GM21526 (cell line): ENCODE results near the gene GHITM.
A peak's percentile ranks its signal among the peaks of the same experiment; 100 is the strongest.
"Not testable (repeated sequence)": the region's sequence is repeated elsewhere in the genome, so short reads cannot be mapped to it uniquely, and the experiment has no call there.

Source experiments
- ATAC-seq: cut with Tn5 transposase; IDR thresholded peaks from one replicate; pipeline ENCODE4 v1.9.1; 2021; ENCODE audit warnings: moderate library complexity; ENCODE audit not compliant: unreplicated experiment, low FRiP score

The GHITM gene, protein sequence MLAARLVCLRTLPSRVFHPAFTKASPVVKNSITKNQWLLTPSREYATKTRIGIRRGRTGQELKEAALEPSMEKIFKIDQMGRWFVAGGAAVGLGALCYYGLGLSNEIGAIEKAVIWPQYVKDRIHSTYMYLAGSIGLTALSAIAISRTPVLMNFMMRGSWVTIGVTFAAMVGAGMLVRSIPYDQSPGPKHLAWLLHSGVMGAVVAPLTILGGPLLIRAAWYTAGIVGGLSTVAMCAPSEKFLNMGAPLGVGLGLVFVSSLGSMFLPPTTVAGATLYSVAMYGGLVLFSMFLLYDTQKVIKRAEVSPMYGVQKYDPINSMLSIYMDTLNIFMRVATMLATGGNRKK

GRCh38 chr10:84139126-84140035 is at the start of gene GHITM:
TSS of gene GHITM (plus strand) at chr10:84139509. CDS start at chr10:84141501, 1,992 bp downstream.
- peak; percentile 98 for ATAC-seq

- ATAC-seq, result no peak
These were observed 43.4 kb upstream of the GHITM start for GRCh38 chr10:84095811-84096497.

GRCh38 chr10:84097787-84098353 is 41.4 kb upstream of the GHITM start:
- no peak for ATAC-seq

GRCh38 chr10:84098667-84099066 is 40.6 kb upstream of the GHITM start:
- no peak for ATAC-seq

DNA sequence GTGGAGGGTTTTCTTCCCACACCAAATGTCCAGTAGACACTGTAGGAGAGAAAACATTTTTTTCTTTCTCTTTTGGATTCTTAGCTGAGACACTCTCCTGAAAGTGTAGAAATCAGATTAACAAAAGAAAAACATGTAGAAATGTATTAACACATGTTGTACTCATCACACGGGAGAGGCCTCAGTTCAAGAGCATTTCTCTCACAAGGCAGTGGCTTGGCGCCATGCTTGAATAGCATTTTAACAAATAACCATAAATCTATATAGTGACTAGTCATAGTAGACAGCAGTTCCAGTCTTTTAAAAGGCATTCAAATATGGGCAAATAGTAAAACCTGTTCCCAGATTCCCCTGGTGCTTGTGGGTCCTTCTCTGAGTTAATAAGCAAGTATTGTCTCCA is 38.3 kb upstream of the GHITM start:
- no peak for ATAC-seq

GRCh38 chr10:84108797-84109196 is 30.5 kb upstream of the GHITM start:
- no peak for ATAC-seq

DNA sequence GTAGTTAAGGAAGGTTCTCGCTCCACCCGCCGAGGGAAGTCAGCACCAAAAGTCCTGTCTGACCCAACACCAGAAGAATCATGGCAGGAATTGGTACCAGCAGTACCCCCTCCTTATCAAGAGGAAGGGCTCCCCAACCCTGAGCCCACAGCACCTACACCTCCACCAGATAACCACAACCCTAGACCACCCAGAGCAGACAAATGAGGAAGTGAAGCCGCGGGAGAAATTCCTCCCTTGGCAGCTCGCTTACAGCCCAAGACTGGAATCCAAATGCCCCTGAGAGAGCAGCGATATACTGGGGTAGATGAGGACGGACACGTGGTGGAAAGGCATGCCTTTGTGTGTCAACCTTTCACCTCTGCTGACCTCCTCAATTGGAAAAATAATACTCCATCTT is 29.5 kb upstream of the GHITM start:
- not testable (repeated sequence) for ATAC-seq

- not testable (repeated sequence) for ATAC-seq
These were observed 25.8 kb upstream of the GHITM start for GRCh38 chr10:84113468-84113867.

DNA sequence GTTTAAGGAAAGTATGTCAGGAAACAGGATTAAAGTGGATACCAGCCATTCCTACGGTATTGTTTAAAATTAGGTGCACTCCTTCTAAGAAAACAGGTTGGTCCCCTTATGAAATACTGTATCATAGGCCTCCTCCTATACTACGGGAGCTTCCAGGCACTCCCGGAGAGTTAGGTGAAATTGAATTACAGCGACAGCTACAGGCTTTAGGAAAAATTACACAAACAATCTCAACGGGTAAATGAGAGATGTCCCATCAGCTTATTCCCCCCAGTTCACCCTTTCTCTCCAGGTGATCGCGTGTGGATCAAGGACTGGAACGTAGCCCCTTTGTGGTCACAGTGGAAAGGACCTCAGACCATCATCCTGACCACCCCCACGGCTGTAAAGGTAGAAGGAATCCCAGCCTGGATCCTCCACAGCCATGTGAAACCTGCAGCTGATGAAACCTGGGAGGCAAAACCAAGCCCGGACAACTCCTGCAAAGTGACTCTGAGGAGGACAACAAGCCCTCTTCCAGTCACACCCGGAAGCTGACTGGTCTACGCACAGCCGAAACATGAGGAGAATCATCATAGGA is 25.1 kb upstream of the GHITM start:
- no peak for ATAC-seq

- ATAC-seq, result not testable (repeated sequence)
These were observed 22.1 kb upstream of the GHITM start for GRCh38 chr10:84117204-84117603.

DNA sequence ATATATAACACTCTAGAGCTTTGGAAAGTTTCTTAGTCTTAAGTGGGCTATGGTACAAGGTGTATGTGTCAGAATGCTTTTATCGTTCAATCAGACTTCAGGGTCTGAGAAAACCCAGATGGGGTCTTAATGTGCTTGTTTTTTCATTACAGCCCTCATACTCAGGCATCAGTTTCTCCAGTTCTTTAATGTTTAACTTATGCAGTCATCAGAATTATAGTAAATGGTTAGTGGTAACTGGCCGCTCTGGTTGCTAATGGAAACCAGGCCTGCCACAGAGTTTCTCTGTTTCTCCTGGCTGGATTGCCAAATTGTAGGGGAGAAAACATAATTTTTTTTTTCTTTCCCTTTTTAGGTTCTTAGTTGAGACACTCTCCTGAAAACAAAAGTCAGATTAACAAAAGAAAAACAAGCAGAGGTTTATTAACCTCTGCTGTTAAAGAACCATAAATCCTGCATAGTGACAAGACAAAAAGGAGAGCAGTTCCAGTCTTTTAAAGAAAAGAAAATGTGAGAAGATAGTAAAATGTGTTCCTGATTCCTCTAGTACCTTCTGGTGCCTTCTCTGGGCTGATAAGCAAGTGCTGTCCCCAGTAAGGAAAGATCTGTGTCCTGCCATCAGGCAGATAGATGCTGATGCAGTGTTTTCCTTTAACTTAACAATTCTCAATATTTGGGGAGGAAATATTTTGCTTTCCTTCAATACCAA is 21.5 kb upstream of the GHITM start:
- no peak for ATAC-seq

DNA sequence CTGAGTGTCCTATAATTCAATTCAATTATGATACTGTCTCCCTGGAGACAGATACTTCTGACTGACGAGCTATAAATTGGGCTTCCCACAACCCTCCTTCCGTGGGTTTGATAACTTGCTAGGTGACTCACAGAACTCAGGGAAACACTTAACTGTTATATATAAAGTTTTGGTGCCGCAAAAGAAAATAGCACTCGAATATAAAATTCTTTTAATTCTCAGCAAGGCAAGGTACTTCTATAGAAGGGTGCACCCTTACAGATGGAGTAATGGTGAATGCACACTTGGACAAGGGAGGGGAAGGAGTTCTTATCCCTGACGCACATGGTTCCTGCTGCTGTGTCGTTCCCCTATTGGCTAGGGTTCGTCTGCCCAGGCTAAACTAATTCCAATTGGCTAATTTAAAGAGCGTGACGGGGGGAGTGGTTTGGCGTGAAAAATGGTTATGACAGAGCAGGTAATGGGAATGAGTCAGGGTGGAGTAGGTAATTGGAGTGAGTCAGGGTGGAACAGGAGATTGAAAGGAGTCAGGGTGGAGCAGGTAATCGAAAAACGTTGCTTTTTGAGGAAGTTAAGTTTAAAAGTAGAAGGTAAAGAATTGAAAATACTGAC is 20.8 kb upstream of the GHITM start:
- no peak for ATAC-seq

DNA sequence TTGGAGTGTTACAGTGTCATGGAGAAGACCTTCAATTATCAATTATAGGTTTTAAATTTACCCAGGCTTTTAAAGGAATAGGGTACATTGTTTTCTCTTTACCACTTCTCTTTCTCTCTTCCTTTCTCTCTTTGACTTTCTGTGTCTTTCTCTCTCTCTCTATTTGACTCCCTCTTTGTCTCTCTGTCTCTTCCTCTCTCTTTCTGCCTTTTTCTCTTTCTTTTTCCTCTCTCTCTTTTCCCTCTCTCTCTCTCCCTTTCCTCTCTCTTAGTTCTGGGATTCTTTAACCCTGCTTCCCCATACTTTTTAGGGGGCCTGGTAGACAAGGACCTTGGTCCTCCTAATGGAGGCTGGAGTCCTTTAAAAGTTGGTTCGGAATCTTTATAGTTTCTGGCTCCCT is 15.9 kb upstream of the GHITM start:
- no peak for ATAC-seq

DNA sequence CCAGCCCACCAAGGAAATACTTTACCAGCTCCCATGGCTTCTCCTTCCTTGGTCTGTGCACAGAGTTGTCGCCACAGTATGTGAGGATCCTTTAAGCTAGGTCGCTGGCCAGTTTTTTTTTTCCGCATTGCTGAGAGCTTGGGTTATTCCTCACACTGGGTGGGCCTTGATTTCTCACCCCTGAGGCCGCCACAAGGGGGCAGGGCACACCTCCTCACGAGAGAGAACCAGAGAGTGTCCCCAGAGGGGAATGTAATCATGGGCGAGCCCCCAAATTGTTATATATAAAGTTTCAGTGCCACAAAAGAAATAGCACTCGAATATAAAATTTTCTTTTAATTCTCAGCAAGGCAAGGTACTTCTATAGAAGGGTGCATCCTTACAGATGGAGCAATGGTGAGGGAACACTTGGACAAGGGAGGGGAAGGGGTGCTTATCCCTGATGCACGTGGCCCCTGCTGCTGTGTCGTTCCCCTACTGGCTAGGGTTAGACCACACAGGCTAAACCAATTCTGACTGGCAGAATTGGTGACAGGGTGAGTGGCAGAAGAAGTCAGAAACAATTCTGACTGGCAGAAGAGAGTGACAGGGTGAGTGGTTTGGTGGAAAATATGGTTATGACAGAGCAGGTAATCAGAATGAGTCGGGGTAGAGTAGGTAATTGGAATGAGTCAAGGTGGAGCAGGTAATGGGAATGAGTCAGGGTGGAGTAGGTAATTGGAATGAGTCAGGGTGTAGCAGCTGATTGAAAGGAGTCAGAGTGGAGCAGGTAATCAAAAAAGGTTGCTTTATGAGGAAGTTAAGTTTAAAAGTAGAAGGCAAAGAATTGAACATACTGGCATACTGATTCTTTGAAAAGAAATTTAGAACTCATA is 13.2 kb upstream of the GHITM start:
- ATAC-seq, result not testable (repeated sequence)

GRCh38 chr10:84126785-84127167 is 12.5 kb upstream of the GHITM start:
- no peak for ATAC-seq

DNA sequence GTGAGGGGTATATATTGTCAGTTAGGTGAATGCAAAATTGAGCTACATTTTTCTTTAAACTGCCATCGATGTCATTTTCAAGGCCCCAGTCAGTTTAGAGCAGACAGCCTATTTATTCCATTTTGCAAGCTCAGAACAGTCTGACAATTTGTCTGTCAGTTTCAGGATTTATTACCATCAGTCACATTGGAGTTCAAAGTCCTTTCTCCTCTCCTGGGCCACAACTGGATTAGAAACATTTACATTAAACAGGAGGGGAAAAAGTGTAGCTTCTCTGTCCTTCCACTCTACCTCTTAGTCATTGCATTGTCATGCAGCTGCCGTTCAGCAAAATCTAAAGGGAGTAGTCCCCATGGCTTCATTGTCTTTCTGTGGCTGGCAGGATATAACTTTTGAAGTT is 3.5 kb upstream of the GHITM start:
- ATAC-seq, result no peak

DNA sequence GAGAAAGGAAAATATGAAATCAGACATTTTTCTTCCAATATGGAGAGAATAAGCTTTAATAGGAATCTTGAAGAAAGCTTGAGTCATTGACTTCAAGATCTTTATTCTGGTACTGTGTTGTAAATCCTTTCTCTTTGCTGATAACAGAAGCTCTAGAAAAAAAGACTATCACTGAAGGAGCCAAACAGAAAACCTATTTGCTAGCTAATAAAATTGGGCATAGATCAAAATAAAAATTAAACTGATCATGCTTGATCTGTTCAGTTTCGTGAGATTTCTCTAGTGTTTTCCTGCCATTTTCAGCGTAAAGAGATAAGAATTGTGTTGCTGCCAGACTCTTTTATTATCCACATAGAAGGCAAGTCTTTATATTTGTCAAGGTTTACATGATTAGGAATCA is 1.5 kb upstream of the GHITM start:
- ATAC-seq, result no peak

DNA sequence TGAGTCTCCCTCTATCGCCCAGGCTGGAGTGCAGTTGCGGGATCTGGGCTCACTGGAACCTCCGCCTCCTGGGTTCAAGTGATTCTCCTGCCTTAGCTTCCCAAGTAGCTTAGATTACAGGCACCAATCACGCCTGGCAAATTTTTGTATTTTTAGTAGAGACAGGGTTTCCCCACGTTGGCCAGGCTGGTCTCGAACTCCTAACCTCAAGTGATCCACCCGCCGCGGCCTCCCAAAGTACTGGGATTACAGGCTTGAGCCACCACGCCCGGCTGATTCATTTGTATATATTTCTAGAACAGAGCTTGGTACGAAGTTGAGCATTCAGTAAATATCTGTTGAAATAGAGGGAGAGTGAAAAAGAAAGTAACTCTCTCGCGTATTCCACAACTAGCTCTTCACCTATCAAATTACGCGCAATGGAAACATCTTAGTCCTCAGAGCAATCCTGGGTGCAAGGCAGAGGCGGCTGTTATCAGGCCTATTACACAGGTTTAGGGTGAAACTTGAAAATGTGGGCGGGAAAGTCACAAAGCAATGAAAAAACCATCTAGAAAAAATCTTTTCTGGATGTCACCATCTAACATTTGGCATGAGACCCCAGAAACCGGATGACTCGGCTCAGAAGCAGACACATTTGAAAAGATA is 707 bp upstream of the GHITM start:
- peak; percentile 15 for ATAC-seq
